Ecto neural progenitor cell (in vitro differentiated cells): ENCODE measurements around the gene SEC22B.
A peak's percentile ranks its signal among the peaks of the same experiment; 100 is the strongest.
"Not testable (repeated sequence)": the region's sequence is repeated elsewhere in the genome, so short reads cannot be mapped to it uniquely, and the experiment has no call there.

ENCODE experiments used
- DNase-seq: peaks from one replicate; pipeline ENCODE4 v3.0.0-alpha.2; 2018; ENCODE audit warnings: low spot score

The SEC22B gene

DNA sequence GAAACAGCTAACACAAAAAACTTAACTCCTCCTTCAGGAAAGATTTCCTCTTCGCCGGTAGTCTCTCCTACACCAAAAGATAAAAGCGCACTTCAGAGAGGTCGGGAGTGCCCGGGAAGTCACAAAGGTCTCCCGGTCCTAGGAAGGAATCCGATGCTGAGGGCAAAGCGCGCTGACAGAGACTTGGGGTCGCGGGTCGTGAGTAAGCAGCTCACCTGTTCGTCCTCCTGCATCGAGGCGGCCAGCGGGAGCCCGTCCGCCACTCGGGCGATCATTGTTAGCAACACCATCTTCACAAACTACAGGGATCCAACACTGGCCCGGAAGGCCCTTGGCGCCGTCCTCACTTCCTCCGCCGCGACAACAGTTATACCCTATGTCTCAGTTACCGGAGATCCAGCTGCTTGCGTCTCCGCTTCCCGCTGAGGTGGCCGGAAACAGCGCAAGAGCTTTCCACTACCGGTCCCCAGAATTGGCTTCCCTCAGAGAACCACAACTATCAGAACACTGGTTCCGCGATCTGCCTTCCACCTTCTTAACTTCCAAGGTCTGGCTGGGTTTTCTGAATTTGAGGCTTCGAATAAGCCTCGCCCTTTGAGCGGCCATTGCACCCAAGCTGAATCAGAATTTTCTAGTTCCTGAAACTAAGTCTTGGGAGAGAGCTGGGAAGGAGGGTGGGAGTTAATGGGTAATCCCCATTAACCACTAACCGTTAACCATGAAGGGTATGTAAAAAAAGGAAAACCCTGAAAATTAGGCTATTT lies at the start of gene SEC22B:
SEC22B (minus strand) TSS at position 429 of the 764 bp plus-strand sequence; CDS start at position 290, 139 bp downstream.
- peak; percentile 90 for DNase-seq

DNA sequence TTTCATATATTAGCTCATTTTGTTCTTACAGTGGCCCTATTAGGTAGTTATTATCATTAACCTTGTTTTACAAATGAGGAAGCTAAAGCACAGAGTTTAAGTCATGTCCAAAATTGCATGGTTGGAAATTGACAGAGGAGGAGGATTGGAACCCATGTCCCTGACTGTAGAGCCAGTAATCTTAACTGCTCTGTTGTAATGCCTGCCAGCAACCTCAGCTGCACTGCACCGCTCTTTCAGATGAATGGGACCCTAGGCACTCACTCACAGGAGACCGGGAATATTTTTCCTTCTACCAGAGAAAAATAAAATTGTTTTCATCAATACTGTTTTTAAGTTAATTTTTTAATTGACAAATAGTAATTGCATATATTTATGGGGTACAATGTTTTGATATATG lies 41.6 kb upstream of the SEC22B start:
- DNase-seq, result not testable (repeated sequence)

DNA sequence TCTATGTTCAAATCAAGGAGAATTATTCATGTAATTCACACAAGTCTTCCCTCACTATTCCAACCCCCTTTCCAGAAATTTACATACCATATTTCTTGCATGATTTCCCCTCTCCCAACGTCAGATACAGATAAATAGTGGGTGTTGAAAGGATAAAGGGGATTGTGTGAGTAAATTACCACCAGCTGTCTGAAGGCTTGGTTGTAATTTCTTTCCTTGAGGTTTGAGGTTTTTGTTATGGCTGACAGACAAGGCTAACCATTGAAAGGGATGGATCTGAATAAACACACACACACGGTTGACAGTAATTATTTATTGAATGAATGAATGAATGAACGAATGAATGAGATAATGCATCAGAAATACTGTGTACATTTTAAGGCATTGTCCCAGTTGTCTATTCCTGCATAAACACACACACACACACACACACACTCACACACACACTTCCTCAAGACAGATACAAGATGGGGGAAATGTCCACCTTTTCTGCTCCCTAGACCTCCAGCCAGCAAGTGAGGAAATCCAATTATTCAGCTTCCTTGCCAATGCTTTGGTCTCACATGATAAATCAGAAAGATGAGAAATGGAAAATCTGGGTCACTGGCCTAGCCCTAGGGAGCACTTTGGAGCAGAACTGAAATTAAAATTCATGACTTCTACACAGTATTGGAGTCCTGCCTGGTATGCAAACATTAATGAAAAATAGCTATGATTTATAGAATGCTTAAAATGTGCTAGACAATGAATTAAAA lies 41.0 kb upstream of the SEC22B start:
- not testable (repeated sequence) for DNase-seq

DNA sequence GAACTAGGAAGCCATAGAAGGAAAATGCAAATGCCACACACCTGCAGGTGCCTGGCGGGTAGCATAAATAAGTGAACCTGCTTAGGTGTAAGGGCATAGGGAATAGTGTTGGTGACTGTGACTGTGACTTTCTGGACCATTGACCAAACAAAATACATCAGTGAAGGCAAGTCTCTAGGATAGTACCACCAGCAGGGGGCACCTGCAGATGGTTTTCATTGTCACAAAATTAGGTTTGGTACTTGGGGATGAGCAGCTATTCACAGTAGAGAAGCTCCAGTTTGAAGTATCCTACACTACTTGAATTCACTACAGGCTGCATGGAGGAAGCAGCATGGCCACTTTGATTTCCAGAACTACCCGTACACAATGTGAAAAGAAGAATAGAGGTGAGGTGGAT lies 37.3 kb upstream of the SEC22B start:
- DNase-seq, result not testable (repeated sequence)

DNA sequence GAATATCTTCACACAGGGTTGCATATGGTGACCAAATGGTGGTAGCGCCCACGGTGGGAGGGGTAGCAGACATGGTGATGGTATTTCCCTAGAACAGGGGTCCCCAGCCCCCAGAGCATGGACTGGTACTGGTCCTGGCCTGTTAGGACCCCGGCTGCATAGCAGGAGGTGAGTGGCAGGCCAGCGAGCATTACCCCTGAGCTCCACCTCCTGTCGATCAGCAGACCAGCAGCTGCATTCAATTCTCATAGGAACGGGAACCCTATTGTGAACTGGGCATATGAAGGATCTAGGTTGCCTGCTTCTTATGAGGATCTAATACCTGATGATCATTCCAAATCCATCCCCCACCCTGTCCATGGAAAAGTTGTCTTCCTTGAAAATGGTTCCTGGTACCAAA lies 34.4 kb upstream of the SEC22B start:
- not testable (repeated sequence) for DNase-seq

DNA sequence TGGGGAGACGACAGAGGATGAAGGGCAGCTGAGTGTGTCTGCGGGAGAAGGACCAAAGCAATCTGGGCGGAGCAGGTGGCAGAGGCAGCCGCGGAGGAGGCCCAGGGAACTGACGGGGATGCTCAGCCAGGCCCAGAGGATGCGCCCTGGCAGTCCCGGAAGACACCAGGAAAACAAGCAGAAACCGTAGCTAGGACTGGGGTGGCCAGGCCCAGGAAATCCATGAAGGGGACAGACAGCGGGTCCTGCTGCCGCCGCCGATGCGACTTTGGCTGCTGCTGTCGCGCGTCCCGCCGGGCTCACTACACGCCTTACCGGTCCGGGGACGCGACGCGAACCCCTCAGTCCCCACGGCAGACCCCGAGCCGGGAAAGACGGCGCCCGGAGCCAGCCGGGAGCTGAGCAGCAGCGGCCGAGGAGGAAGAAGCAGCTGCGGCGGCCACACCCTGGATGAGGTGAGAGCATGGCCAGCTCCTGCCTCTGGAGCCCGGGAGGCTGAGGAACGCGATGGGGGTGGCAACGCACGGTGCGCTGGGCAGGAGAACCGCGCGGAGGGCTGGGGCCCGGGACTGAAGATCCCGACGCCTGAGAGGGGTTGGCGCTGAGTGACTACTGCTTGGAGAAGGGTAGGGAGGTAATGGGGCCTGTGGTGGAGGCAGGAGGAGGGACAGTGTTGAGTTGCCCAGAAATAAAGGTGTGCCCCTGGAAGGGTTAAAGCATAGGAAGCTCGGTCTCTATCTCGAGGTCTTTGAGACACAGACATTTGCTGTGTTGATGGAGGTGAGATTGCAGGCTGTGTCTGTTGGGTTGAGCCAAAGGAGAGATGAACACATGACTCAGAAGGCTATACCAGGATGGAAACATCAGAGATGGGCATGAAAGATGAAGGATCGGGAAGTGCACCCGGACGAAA lies 20.8 kb upstream of the SEC22B start:
- DNase-seq, result peak; percentile 45

DNA sequence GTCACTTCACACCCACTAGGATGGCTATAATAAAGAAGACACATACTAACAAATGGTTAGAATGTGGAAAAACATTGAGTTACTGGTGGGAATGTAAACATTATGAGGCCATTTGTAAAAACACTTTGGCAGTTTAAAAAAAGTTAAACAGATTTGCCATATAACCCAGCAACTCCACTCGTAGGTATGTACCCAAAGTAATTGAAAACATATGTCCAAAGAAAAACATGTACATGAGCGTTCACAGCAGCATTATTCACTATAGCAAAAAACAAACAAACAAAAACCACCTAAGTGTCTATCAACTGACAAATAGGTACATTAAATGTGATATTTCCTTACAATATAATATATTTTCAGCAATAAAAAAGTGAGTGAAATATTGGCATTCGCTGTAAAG lies 12.3 kb upstream of the SEC22B start:
- DNase-seq, result not testable (repeated sequence)

DNA sequence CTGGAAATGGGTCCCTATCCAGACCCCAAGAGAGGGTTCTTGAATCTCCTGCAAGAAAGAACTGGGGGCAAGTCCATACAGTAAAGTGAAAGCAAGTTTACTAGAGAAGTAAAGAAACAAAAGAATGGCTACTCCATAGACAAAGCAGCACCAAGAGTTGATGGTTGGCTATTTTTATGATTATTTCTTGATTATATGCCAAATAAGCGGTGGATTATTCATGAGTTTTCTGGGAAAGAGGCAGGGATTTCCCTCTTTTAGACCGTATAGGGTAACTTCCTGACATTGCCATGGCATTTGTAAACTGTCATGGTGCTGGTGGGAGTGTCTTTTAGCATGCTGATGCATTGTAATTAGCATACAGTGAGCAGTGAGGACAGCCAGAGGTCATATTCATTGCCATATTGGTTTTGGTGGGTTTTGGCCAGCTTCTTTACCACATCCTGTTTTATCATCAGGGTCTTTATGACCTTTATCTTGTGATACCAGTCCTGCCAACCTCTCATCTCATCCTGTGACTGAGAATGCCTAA lies 5.9 kb upstream of the SEC22B start:
- DNase-seq, result not testable (repeated sequence)

DNA sequence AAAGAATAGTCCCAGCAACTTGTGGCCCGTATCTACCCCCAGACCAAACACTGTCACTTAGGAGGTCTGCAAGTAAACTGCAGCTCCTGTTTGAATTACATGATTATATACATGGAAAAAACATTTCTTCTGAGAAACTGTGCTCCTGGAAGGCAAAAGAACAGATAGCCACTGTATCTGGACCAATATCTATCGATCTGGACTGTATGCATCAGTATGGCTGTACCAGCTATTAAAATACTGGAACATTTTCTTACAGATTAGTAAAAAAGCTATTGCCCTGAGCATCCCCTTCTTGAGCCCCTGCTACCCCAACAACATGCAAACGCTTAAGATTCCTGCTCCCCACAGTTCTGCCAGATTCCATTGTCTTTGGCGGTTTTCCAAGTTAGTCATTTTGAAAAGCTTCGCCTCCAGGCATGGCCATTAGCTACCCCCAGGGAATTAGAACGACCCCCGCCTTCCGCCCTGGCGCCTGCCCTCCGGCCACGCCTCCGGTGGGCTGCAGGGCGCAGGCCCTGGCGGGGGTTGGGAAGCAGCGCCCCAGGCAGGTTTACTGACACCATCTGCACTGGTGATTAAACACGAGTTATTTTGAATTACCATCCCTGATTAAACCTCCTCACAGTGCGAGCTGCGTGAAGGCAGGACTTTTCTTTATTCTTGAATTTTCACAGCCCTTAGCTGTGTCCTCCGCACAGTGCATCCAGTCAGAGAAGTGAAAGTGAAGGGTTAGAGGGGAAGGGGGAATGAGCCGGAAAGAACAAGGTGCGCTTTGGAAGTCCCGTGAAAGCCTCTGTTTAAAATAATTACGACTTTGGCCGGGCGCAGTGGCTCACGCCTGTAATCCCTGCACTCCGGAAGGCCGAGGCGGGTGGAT lies 3.7 kb upstream of the SEC22B start:
- DNase-seq, result peak; percentile 56

DNA sequence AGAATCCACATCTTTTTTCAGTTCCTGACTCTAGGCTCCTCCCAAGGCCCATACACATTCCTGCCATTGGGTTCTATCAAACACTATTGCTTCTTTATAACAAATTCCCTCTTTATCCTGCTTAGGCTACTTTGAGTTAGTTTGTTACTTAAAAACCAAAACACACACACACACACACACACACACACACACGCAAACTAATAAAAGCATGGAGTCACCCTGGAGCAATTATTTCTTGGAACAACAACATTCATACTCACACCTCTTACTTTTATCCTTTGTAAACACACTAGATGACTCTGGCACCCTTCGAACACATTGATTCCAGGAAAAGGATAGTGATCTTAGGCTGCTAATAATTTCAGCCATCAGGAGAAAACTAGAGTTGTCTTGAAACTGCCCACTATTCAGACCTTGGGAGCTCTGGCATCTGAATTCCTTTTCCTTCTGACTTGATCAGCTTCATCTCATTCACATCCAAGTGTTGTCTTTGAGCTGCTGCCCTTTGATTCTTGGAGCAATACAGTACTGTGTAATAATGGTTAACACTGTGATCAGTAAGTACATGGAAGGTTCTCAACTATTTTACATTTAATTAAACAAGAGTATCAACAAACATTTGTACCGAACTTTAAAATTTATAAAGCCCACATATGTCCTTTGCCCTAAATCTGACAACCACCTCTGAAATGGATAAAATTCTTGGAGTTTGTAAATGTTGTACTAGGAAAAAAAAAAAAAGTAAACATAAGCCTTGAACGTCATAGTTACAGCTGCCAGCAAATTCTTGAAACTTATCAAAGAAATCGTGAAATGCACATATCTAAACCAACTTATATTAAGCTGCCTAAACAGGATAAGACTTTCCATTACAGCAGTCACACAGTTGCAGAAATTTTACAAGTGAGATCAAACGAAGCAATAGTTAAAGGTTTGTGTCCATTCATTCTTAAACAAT lies 2.8 kb upstream of the SEC22B start:
- DNase-seq, result peak; percentile 29

DNA sequence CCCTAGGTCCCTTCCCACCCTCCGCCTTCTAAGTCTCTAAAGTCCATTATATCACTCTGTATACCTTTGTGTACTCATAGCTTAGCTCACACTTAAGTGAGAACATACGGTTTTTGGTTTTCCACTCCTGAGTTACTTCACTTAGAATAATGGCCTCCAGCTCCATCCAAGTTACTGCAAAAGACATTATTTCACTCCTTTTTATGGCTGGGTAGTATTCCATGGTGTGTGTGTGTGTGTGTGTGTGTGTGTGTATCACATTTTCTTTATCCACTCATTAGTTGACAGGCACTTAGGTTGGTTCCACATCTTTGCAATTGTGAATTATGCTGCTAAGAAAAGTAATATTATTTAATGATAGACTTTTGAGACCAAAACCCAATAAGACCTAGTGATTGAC lies 1.7 kb upstream of the SEC22B start:
- DNase-seq, result not testable (repeated sequence)

DNA sequence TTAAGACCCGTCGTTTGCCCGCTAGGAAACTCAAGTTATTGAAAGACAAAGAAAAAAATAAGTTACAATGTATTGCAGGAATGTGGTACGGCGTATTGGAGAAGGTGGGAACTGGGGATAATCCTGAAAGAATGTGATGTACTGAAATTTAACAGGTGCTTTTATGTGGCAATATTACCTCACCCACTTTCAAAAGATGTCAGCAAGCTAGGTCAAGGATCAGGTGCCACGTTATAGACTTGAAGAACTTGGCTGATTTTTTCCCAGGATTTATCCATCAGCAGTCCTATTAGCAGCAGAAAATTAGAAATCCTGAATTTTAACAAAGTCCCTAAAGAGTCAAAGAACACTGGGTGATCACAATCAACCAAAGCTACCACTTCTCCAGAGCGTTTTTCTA lies 632 bp downstream of the SEC22B start:
- DNase-seq, result not testable (repeated sequence)

DNA sequence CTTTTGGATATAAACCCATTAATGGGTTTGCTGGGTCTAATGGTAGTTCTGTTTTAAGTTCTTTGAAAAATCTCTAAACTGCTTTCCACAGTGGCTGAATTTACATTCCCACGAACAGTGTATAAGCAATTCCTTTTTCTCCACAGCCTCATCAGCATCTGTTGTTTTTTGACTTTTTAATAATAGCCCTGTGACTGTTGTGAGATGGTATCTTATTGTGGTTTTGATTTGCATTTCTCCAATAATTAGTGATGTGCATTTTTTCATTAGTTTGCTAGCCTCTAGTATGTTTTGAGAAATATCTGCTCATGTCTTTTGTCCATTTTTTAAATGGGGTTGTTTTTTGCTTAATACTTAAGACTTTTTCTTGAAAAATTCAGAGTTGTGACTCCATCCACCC lies 11.6 kb downstream of the SEC22B start:
- DNase-seq, result not testable (repeated sequence)

DNA sequence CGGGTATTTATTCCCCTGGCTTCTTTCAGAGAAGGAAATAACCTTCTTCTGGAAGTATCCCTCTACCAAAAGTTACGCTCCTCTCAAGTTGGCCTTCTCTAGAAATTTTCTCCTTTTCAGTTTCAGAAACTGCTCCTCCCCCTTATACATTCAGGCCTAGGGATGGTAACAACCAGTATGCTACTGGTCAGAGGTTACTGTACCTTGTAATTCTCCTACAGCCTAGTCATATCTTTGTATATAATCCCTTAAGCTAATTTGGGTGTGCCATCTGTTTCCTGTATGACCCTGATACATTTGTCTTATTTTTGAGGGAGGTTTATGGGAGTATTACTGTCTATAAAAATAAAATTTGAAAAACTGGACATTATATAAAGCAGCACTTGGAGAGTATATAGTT lies 14.3 kb downstream of the SEC22B start:
- not testable (repeated sequence) for DNase-seq

DNA sequence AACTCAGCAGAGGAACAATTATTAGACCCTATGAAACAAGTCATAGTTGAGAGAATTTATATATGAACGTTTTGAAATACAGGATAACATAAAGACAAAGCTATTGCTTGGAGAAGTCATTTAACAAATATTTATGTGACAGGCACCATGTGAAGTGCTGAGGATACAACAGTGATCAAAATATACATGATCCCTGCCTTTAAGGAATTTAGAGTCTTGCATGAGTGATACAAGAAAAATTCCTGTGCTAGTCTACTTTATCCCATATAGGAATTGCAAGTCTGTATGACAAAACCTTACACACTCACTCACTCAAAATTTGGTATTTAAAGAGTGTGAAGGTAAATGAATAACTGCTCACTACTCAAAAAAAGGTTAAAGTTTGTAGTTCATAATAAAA lies 17.8 kb downstream of the SEC22B start:
- DNase-seq, result not testable (repeated sequence)

DNA sequence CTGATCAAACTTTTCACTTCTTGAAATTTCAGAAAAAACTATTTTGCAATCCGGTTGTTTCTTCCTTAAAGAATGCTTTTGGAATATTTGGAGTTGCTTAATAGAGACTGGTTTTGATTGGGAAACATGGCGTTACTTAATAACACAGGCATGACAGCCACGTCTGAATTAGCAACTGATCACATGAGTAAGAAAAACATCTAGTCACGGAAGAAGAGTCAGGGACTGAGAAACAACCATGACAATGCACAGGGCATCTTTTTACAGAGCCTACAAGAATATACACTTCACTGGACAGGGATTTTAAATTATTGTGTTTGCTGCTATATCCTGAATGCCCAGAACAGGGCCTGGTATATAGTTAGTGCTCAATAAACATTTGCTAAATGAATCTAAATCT lies 18.2 kb downstream of the SEC22B start:
- DNase-seq, result not testable (repeated sequence)

DNA sequence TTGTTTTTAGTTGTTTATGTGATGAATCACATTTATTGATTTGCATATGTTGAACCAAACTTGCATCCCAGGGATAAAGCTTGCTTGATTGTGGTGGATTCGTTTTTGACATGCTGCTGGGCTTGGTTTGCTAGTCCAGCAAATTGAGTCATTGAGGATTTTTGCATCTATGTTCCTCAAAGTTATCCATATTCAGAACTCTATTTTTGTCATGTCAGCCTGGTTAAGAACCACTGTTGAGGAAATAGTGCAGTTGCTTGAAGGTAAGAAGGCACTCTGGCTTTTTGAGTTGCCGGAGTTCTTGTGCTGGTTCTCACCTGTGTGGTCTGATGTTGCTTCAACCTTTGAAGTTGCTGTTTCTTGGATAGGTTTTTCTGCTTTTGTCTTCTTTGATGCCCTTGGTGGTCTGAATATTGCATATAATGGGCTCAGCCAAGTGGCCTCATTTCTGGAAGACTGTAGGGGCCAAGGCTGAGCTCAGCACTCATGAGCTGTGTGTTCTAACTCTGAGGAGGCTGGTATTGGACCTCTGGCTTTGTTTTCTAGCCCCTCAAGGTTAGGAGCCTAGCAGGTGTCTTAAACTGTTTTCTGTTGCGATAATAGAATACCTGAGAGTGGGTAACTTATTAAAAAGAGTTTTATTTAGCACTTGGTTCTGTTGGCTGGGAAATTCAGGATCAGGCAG lies 26.0 kb downstream of the SEC22B start:
- DNase-seq, result not testable (repeated sequence)

DNA sequence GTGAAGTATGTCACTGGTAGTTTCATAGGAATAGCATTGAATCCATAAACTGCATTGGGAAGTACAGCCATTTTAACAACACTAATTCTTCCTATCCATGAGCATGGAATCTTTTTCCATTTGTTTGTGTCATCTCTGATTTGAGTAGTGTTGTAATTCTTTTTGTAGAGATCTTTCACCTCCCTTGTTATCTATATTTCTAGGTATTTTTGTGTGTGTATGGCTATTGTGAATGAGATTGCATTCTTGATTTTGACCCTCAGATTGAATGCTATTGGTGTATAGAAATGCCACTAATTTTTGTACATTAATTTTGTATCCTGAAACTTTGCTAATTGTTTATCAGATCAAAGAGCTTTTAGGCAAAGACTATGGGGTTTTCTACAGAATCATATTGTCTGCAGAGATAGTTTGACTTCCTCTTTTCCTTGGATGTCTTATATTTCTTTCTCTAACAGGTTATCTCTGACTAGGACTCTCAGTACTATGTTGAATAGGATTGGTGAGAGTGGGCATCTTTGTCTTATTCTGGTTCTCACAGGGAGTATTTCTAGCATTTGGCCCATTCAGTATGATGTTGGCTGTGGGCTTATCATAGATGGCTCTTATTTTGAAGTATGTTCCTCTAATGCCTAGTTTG lies 26.8 kb downstream of the SEC22B start:
- not testable (repeated sequence) for DNase-seq

DNA sequence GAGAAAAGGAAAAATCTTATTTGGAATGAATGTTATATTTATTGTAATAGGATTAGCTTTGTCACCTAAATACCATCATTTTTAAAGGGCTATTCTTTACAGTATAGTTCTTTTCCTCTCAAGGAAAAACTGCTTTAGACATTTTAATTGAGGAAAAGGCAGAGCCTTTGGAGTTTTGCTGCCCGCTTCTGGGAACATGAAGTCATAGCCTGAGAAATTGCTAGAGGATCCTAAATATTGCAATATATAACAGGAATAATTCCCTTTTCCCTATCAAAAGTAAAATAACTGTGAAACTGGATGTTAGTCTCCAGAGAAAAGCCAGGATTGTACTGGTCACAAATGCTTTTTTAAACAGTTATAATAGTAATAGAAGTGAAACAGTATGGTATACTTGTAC lies 30.5 kb downstream of the SEC22B start:
- DNase-seq, result not testable (repeated sequence)
